CD4-positive, alpha-beta T cell treated with Interleukin-4 for 1 hour (primary cell): ENCODE data around the gene SLC26A4.

Source experiments
- DNase-seq, 2 donors: peaks; one replicate each; pipeline ENCODE4 v3.0.0-alpha.2; 2020 to 2022

Gene SLC26A4

GRCh38 chr7:107697321-107698049, 36.9 kb downstream of the SLC26A4 start:
- no peak for DNase-seq

- no peak for DNase-seq
Measured at GRCh38 chr7:107700570-107700969, 39.9 kb downstream of the SLC26A4 start.

GRCh38 chr7:107701191-107701590, 40.6 kb downstream of the SLC26A4 start:
- DNase-seq: no peak

GRCh38 chr7:107703219-107703618, 42.6 kb downstream of the SLC26A4 start:
- DNase-seq: no peak

GRCh38 chr7:107703872-107704271, 43.2 kb downstream of the SLC26A4 start:
- DNase-seq: no peak

- DNase-seq: no peak
Measured at GRCh38 chr7:107708956-107709355, 48.3 kb downstream of the SLC26A4 start.

- DNase-seq: no peak
Measured at GRCh38 chr7:107711301-107711700, 50.7 kb downstream of the SLC26A4 start.

GRCh38 chr7:107712025-107712424, 51.4 kb downstream of the SLC26A4 start:
- no peak for DNase-seq

- DNase-seq: no peak
Measured at GRCh38 chr7:107712896-107713295, 52.3 kb downstream of the SLC26A4 start.

- no peak for DNase-seq
Measured at GRCh38 chr7:107715531-107715930, 54.9 kb downstream of the SLC26A4 start.

- DNase-seq: no peak
Measured at GRCh38 chr7:107718456-107719193, 58.0 kb downstream of the SLC26A4 start.

GRCh38 chr7:107721286-107721685, 60.7 kb downstream of the SLC26A4 start:
- DNase-seq: no peak

GRCh38 chr7:107723255-107723654, 62.6 kb downstream of the SLC26A4 start:
- DNase-seq: no peak

- DNase-seq: peak; percentile 48 to 60
Measured at GRCh38 chr7:107725138-107725740, 64.6 kb downstream of the SLC26A4 start.

- DNase-seq: no peak
Measured at GRCh38 chr7:107726356-107727130, 65.9 kb downstream of the SLC26A4 start.

- no peak for DNase-seq
Measured at GRCh38 chr7:107728276-107728675, 67.6 kb downstream of the SLC26A4 start.

GRCh38 chr7:107742678-107743566, 82.3 kb downstream of the SLC26A4 start:
- no peak for DNase-seq

GRCh38 chr7:107743567-107744344, 83.1 kb downstream of the SLC26A4 start, which contains the start of gene CBLL1:
CBLL1 (plus strand) TSS chr7:107744142; CDS start chr7:107744164, 22 bp downstream.
- DNase-seq: peak; percentile 96 to 97

- no peak for DNase-seq
Measured at GRCh38 chr7:107744345-107744750, 83.7 kb downstream of the SLC26A4 start.

- DNase-seq: no peak
Measured at GRCh38 chr7:107746006-107746405, 85.4 kb downstream of the SLC26A4 start.

GRCh38 chr7:107751113-107751512, 90.5 kb downstream of the SLC26A4 start:
- no peak for DNase-seq
